Esophagus (tissue), 2 donors: ENCODE data around the gene ARL2. TPM values are rescaled to one million over a fixed set of nuclear protein-coding genes. Genes with fewer than 3 reads are reported as not detected.

Experiments used
- H3K27ac ChIP-seq, 2 donors: one replicate each; pipeline ENCODE4 v1.5.1; 2013; ENCODE audit warnings: low read depth in 2 of 2, mild to moderate bottlenecking in 2 of 2, inconsistent platforms in 1 of 2, low read length in 1 of 2, moderate library complexity in 1 of 2
- H3K27me3 ChIP-seq, 2 donors: one replicate each; pipeline ENCODE4 v1.6.1; 2013; ENCODE audit warnings: low read length in 2 of 2, control low read depth in 1 of 2, mild to moderate bottlenecking in 1 of 2; ENCODE audit not compliant: insufficient read depth in 2 of 2, control insufficient read depth in 1 of 2
- H3K36me3 ChIP-seq, 2 donors: one replicate each; pipeline ENCODE4 v1.6.1; 2013; ENCODE audit warnings: low read length in 1 of 2; ENCODE audit not compliant: control insufficient read depth in 2 of 2, insufficient read depth in 2 of 2
- H3K4me1 ChIP-seq, 2 donors: one replicate each; pipeline ENCODE4 v1.6.1; 2013; ENCODE audit warnings: low read length in 1 of 2; ENCODE audit not compliant: control insufficient read depth in 2 of 2, insufficient read depth in 2 of 2
- H3K4me3 ChIP-seq, 2 donors: one replicate each; pipeline ENCODE4 v1.5.1; 2013; ENCODE audit warnings: low read length in 2 of 2, mild to moderate bottlenecking in 2 of 2, low read depth in 1 of 2, moderate library complexity in 1 of 2
- H3K9me3 ChIP-seq, 2 donors: one replicate each; pipeline ENCODE4 v1.6.1; 2013; ENCODE audit warnings: mild to moderate bottlenecking in 2 of 2, low read depth in 1 of 2, low read length in 1 of 2, moderate library complexity in 1 of 2; ENCODE audit not compliant: control insufficient read depth in 2 of 2, insufficient read depth in 1 of 2
- WGBS, 2 donors: extraction: QIAGEN DNeasy Blood & Tissue Kit; methylation state at CpG; one replicate each; pipeline ENCODE4 v1.1.7; 2013; 5-methylcytosine and 5-hydroxymethylcytosine counted together
- polyA plus RNA-seq, 2 donors: library from polyadenylated mRNA; stranded (reverse); fragments of 200-250 nt; gene quantifications; one replicate each; pipeline ENCODE4 v1.2.3, GENCODE V29; 2013
- donor health status: healthy with polysubstance abuse.
- donor health status: Bipolar disorder and iron deficiency.

Gene ARL2
- polyA plus RNA-seq, 2 donors = 44.5 to 68.6 TPM

GRCh38 chr11:65040847-65041622 lies 27.1 kb downstream of the ARL2 start, which contains the start of gene SAC3D1:
TSS of gene SAC3D1 (plus strand) at chr11:65041210. CDS start at chr11:65041293, 83 bp downstream.
- H3K4me1 ChIP-seq = peaks cover 0 to 1% of the 10 kb centered on the region in 2 donors
- peak within 1 kb of the TSS; percentile 69 to 76 for H3K4me3 ChIP-seq
- no peaks in the 10 kb centered on the region for H3K9me3 ChIP-seq
- peaks cover 0 to 30% of the 10 kb centered on the region in 2 donors for H3K36me3 ChIP-seq
- H3K27ac ChIP-seq = peak within 1 kb of the TSS; percentile 97 to 99
- H3K27me3 ChIP-seq = no peaks in the 10 kb centered on the region
- WGBS, 2 donors = 0 to 1% methylated on average over 54 to 91 of the region's 91 CpGs

DNA sequence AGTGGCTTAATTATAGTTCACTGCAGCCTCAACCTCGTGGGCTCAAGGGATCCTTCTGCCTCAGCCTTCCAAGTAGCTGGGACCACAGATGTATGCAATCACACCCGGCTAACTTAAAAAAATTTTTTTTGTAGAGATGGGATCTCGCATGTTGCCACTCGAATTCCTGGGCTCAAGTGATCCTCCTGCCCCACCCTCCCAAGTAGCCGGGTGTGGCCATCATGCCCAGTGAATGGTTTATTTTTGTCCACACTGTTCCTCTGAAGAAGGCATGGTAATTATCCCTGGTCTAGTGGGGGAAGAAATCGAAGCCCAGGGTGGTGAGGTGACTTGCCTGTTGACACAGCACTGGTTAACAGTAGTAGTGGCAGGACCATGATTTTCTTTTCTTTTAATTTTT lies 28.9 kb downstream of the ARL2 start:
- Histone ChIP-seq H3K4me1 (peaks cover 0 to 2% of the 10 kb centered on the region in 2 donors), H3K27ac (no peak overlapping the region), H3K4me3 (no peak overlapping the region), H3K27me3 (no peaks in the 10 kb centered on the region), H3K36me3 (peaks cover 0 to 19% of the 10 kb centered on the region in 2 donors), H3K9me3 (no peaks in the 10 kb centered on the region)
- 65 to 73% methylated on average over 6 of the region's 6 CpGs for WGBS, 2 donors

DNA sequence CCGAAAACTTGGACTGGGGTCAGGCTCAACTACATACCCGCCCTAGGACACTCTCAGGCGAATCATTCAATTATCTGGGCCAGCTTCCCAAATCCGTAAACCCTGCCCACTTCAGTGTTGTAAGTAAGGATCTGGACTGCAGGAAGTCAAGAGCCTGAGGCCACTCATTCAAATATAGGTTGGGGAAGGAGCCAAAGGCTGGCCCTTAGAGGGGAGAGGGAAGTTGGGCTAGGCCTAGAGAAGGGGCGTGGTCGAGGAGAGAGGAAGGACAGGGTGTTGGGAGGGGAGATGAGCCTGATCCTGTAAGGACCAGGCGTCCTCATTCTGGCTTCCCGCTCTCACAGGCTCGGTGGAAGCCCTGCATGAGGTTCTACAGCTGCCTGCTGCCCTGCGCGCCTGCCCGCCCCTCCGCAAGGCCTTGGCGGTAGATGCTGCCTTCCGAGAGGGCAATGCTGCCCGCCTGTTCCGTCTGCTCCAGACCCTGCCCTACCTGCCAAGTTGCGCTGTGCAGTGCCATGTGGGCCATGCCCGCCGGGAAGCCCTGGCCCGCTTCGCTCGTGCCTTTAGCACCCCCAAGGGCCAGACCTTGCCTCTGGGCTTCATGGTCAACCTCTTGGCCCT lies 30.0 kb downstream of the ARL2 start:
- Histone ChIP-seq H3K27me3 (no peaks in the 10 kb centered on the region), H3K9me3 (no peaks in the 10 kb centered on the region), H3K4me1 (peaks cover 0 to 5% of the 10 kb centered on the region in 2 donors), H3K36me3 (peaks cover 0 to 14% of the 10 kb centered on the region in 2 donors), H3K4me3 (no peak overlapping the region), H3K27ac (no peak overlapping the region)
- WGBS, 2 donors = 84 to 85% methylated on average over 23 of the region's 23 CpGs

GRCh38 chr11:65045061-65045460 lies 31.1 kb downstream of the ARL2 start:
- no peak overlapping the region for H3K4me3 ChIP-seq
- H3K27me3 ChIP-seq = no peaks in the 10 kb centered on the region
- no peaks in the 10 kb centered on the region for H3K9me3 ChIP-seq
- no peak overlapping the region for H3K27ac ChIP-seq
- peaks cover 0 to 11% of the 10 kb centered on the region in 2 donors for H3K36me3 ChIP-seq
- H3K4me1 ChIP-seq = peaks cover 0 to 5% of the 10 kb centered on the region in 2 donors
- 89 to 93% methylated on average over 5 of the region's 5 CpGs for WGBS, 2 donors

GRCh38 chr11:65045728-65046127 lies 31.8 kb downstream of the ARL2 start:
- WGBS, 2 donors = 85 to 87% methylated on average over 7 of the region's 7 CpGs
- no peaks in the 10 kb centered on the region for H3K27me3 ChIP-seq
- H3K4me3 ChIP-seq = no peak overlapping the region
- peaks cover 0 to 11% of the 10 kb centered on the region in 2 donors for H3K36me3 ChIP-seq
- no peaks in the 10 kb centered on the region for H3K9me3 ChIP-seq
- no peak overlapping the region for H3K27ac ChIP-seq
- H3K4me1 ChIP-seq = peaks cover 0 to 5% of the 10 kb centered on the region in 2 donors

DNA sequence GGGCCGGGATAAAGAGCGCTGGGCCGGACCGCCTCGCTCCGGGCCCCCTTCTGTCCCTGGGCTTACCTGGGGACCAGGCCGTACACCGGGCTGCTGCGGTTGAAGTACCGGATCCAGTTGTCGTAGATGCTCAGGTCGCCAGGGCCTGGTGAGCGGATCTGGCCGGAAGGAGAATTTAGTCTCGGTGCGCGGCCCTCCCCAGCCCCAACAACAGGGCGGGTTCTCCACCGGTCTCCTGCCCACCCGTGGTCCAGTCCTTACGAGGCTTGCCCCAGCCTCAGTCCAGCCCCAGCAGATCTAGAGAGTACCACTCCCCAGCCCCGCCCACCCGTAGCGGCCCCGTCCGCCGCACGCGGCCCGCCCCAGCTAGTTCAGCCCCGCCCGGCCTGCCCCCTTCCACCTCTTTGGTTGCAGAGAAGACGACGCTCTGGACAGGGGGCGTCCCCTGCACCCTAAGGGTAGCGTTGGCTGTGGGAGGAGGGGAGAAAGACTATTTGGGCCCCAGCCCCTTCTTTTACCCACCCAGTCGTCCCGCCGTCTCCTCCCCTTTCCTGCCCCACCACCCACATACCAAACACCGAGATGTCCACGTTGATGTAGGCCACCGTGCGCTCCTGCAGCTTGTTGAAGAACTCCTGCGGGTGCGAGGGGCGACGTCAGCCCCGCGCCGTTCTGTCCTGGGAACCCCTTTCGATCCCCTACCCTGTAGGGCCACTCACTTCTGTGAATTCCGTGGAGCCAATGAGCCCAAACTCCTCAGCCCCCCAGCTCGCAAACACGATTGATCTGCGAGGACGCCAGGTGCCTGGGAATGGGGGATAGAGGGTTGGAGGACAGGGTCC lies 33.8 kb downstream of the ARL2 start:
- peak overlapping the region; percentile 8 to 39 for H3K27ac ChIP-seq
- peaks cover under 1 to 9% of the 10 kb centered on the region in 2 donors for H3K4me1 ChIP-seq
- peak overlapping the region; percentile 32 to 40 for H3K4me3 ChIP-seq
- peaks cover 0 to 11% of the 10 kb centered on the region in 2 donors for H3K36me3 ChIP-seq
- no peaks in the 10 kb centered on the region for H3K27me3 ChIP-seq
- H3K9me3 ChIP-seq = no peaks in the 10 kb centered on the region
- WGBS, 2 donors = 17 to 26% methylated on average over 51 to 56 of the region's 56 CpGs

DNA sequence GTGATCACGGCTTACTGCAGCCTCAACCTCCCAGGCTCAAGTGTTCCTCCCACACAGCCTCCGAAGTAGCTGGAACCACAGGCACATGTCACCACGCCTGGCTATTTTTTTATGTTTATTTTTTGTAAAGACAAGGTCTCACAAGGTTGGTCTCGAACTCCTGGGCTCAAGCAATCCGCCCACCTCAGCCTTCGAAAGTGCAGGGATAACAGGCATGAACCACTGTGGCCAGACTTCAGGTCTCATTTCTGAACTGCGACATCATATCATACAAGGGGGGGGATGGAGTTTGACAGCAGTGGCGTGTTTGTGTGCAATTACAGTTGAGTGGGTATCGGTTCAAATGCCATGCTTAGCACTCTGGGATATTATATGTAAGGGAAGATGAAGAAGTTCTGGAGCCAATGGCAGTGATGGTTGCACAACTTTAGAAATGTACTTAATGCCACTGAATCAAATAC lies 37.5 kb downstream of the ARL2 start:
- H3K4me3 ChIP-seq = no peak overlapping the region
- no peaks in the 10 kb centered on the region for H3K9me3 ChIP-seq
- 82% methylated on average over 9 of the region's 9 CpGs for WGBS, 2 donors
- no peaks in the 10 kb centered on the region for H3K27me3 ChIP-seq
- peaks cover 2 to 12% of the 10 kb centered on the region in 2 donors for H3K4me1 ChIP-seq
- no peaks in the 10 kb centered on the region for H3K36me3 ChIP-seq
- H3K27ac ChIP-seq = no peak overlapping the region

DNA sequence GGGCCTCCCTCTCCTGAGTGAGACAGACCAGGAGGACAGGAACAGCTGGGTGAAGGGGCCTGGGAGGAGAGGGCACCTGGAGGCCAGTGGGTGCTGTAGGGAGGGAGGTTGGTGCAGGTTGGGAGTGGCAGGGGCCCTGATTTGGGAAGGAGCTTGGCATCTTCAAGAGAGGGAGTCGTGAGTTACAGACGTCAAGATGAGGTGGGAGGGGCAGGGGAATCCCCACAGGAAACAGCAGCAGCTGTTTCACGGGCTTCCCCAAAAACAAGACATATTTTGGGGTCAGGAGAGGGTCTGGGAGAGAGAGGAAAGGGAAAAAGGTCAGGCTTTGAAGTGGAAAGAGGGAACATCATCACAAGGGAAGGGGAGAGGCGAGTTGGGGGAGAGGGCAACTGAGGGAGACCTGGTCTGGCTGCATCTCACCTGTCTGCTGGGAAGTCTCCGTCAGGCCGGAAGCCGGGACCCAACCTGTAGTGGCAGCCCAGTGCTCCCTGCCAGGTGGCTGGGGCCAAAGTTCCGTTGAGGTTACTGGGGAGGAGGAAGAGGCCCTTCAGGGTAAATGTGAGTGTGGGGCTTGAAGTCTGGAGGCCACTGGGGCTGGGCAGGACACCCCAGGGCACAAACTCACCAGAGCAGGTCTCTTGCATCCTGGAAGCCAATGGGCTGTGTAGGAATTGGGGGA lies 40.0 kb downstream of the ARL2 start:
- 46 to 49% methylated on average over 8 of the region's 8 CpGs for WGBS, 2 donors
- no peaks in the 10 kb centered on the region for H3K9me3 ChIP-seq
- H3K4me1 ChIP-seq = peaks cover 2 to 8% of the 10 kb centered on the region in 2 donors
- H3K27ac ChIP-seq = no peak overlapping the region
- H3K36me3 ChIP-seq = no peaks in the 10 kb centered on the region
- H3K4me3 ChIP-seq = no peak overlapping the region
- H3K27me3 ChIP-seq = no peaks in the 10 kb centered on the region

- no peak overlapping the region for H3K27ac ChIP-seq
- peaks cover 2 to 10% of the 10 kb centered on the region in 2 donors for H3K4me1 ChIP-seq
- H3K27me3 ChIP-seq = no peaks in the 10 kb centered on the region
- no peaks in the 10 kb centered on the region for H3K9me3 ChIP-seq
- H3K4me3 ChIP-seq = no peak overlapping the region
- no peaks in the 10 kb centered on the region for H3K36me3 ChIP-seq
- WGBS, 2 donors = 72 to 84% methylated on average over 1 of the region's 1 CpG
Observed at GRCh38 chr11:65055538-65055937, 41.6 kb downstream of the ARL2 start.
